HG02973 (cell line): ENCODE measurements around the gene TRIM33.
A peak's percentile ranks its signal among the peaks of the same experiment; 100 is the strongest.
"Not testable (repeated sequence)": the region's sequence is repeated elsewhere in the genome, so short reads cannot be mapped to it uniquely, and the experiment has no call there.

Experiments
- ATAC-seq: cut with Tn5 transposase; IDR thresholded peaks from one replicate; pipeline ENCODE4 v1.9.1; 2021; ENCODE audit warnings: moderate library complexity; ENCODE audit not compliant: unreplicated experiment

The TRIM33 gene

DNA sequence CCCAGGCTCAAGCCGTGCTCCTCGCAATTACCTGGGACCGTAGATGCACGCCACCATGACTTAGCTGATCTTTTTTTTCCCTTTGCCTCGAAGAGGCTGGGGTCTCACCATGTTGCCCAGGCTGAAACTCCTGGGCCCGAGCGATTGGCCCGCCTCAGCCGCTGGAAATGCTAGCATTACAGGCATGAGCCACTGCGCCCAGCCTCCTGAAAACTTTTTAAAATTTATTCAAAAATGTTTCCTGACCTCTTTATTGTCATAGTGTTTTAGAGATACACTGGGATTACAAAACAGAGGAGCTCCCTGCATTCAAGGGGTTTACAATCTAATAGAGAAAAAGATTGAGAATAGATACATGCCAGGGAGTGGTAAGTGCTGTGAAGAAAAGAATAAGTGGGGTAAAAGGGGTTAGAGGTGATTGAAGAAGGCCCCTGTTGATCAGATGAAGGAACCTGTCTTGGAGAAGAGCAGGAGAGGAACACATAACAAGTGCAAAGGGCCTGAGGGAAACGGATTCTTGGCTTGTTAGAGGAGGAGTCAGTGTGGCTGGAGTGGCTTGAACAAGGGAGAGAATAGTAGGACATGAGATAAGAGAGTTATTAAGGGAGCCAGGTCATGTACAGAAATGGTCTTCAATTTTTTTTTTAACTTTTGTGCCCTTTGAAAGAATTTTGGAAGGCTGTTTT lies 1.7 kb upstream of the TRIM33 start:
- ATAC-seq = no peak

DNA sequence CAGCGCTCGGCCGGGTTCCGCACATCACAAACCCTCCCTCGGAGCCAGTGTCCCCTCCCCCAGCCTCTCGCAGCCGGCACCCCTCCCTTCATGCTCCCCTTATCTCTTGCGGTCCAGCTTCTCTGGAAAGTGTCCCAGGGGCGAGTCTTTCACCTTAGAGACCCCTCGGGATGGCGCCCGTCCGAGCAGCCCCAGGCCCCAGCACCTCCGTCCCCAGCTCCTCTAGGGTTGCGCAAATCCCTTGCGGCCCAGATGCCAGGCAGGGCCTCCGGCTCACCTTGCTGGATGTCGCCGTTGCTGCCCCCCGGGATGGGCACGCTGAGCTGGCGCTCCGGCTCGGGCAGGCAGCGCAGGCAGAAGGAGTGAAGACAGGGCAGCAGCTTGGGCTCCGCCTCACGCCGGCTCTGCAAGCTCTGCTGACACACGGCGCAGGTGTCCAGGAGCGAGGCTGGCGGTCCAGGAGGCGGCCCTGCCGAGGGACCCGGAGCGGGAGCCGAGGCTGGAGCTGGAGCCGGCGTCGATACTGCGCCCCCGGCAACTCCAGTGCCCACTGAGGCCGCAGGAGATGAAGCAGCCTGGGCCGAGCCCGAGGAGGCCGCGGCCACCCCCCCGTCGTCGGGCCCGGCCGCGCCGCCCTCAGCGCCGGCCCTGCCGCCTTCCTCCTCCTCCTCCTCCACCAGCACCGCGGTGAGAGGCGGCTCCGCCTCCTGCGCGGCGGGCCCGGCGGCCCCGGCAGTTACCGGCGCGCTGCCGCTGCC lies 550 bp downstream of the TRIM33 start:
- ATAC-seq = peak; percentile 56

- ATAC-seq = no peak
These were observed 1.3 kb downstream of the TRIM33 start for GRCh38 chr1:114509596-114510273.

DNA sequence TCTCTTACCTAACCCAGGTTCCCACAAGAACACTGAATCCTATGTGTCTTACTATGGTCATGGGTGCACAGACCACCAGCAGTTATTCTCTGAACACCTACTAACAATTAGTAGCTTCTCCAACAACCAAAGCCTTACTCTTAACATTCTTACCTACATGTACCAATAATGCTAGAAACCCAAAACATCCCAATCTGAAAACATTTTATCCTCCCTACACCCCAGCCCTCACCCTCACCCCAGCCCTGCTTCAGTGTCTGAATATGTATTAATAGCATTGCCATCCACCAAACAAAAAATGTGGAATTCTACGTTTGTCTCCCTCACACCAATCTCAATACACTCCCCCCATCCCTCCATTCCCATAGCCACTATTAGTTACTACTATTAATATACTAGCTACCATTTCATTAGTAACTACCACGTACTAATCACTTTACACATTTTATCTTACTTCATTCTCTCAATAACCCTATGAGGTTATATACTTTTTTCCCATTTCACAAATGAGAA lies 2.6 kb downstream of the TRIM33 start:
- ATAC-seq = no peak

GRCh38 chr1:114507513-114507912 lies 3.5 kb downstream of the TRIM33 start:
- ATAC-seq = no peak

GRCh38 chr1:114505148-114505561 lies 5.8 kb downstream of the TRIM33 start:
- ATAC-seq = no peak

DNA sequence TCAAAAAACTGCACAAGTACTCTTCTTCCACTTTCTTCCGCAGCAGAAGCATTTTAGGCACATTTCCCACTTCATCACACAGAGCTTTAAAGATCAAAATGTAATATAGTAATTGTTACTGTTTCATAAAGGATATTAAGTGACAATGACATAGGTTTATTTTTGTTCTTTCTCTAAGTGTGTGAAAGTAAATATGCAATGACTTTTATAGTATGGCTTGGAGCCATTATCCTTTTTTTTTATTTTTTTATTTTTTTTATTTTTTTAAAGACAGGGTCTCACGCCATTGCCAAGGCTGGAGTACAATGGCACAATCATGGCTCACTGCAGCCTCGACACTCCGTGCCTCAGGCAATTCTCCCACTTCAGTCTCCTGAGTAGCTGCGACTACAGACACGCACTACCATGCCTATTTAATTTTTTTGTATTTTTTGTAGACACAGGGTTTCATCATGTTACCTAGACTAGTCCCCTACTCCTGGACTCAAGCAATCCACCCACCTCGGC lies 7.0 kb downstream of the TRIM33 start:
- no peak for ATAC-seq

DNA sequence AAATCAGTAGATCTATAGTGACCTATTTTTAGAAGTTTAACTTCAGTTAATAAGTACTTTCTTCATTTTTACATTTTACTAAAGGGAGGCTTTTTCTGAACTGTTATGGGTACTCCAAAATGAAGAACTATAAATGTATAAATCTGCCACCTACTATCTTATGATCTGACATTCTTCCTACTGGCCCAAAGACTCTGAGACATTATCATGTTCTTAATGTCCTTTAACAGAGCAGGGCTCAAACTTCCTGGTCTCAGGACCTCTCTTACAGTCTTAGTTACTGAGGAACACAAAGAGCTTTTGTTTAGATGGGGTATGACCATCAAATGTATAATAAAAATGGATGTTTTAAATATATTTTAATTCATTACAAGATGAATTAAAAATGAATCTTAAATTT lies 8.9 kb downstream of the TRIM33 start:
- ATAC-seq = no peak

DNA sequence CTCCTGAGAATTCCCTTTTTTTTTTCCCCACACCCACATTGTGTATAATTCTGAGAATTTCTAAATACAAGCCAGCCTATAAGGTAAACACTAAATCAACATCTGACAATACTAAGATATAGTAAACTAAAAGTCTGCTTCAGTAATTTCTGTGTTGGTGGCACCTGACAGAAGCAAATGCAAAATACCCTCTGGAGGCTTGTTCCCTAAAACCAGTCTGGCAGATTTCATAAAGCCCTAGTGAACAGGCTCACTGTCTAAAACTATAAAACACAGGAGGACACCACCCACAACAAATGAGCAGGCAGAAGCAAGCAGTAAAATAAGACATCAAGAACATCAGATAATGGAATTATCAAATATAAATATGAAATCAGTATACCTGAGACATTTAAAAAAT lies 11.5 kb downstream of the TRIM33 start:
- ATAC-seq = no peak

DNA sequence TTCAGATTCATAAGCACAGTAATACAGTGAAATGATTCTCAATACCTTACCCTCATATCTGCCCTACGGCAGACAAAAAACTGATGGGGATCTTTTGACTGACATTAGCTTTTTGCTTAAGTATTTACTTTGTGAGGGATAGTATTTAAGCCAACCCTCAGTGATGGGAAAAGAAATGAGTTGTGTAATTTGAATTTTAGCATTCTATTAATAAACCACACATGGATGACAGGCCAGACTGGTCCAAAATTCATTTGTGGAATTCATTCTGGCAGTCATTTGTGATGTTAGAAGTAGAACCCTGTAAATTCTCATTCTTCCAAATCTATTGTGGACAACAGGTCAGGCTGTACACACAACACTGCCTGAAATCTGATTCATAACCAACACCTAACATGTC lies 14.9 kb downstream of the TRIM33 start:
- no peak for ATAC-seq

- ATAC-seq = no peak
These were observed 15.5 kb downstream of the TRIM33 start for GRCh38 chr1:114495486-114495885.

DNA sequence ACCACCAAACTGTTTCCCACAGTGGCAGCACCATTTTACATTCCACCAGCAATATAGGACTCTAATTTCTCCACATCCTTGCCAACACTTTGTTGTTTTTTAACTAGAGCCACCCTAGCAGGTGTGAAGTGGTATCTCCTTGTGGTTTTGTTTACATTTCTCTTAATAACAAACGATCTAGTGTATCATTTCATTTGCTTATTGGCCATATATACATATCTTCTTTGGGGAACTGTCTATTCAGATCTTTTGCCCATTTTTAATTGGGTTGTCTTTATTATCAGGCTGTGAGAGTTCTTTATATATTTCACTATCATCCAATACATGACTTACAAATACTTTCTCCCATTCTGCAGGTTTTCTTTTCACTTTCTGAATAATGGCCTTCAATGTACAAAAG lies 18.0 kb downstream of the TRIM33 start:
- no peak for ATAC-seq

GRCh38 chr1:114490274-114490693 lies 20.7 kb downstream of the TRIM33 start:
- ATAC-seq = no peak

GRCh38 chr1:114488739-114489138 lies 22.3 kb downstream of the TRIM33 start:
- no peak for ATAC-seq

GRCh38 chr1:114485286-114485685 lies 25.7 kb downstream of the TRIM33 start:
- no peak for ATAC-seq

DNA sequence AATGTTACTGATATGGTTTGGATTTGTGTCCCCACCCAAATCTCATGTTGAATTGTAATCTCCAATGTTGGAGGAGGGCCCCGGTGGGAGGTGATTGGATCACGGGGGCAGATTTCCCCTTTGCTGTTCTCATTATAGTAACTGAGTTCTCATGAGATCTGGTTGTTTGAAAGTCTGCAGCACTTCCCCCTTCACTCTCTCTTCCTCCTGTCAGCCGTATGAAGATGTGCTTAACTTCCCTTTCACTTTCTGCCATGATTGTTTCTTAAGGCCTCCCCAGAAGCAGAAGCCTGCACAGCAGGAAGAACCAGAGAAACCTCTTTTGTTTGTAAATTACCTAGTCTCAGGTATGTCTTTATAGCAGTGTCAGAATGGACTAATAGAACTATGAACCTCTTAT lies 28.4 kb downstream of the TRIM33 start:
- peak; percentile 81 for ATAC-seq

GRCh38 chr1:114479636-114480035 lies 31.4 kb downstream of the TRIM33 start:
- ATAC-seq = not testable (repeated sequence)

GRCh38 chr1:114479134-114479533 lies 31.9 kb downstream of the TRIM33 start:
- no peak for ATAC-seq

DNA sequence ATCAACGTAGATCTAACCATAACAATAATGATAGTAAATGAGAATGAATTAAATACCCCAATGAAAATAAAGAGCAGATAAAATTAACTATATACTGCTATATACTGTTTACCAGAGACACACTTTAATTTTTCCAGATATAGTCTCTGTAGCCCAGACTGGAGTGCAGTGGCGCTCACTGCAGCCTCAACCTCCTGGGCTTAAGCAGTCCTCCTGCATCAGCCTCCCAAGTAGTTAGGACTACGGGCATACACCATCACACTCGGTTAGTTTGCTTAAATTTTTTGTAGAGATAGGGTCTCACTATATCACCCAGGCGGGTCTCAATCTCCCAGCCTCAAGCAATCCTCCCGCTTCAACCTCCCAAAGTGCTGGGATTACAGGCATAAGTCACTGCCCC lies 37.2 kb downstream of the TRIM33 start:
- no peak for ATAC-seq

DNA sequence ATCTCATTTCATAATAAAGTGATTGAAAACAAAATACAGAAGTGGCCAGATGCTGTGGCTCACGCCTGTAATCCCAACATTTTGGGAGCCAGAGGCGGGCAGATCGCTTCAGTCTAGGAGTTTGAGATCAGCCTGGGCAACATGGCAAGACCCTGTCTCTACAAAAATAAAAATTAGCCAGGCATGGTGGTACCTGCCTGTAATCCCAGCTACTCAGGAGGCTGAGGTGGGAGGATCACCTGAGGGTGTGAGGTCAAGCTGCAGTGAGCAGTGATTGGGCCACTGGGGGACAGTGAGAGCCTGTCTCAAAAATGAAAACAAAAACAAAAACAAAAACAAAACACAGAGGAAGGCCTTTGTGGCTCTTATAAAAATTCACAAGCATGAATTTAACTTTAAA lies 38.6 kb downstream of the TRIM33 start:
- ATAC-seq = no peak

DNA sequence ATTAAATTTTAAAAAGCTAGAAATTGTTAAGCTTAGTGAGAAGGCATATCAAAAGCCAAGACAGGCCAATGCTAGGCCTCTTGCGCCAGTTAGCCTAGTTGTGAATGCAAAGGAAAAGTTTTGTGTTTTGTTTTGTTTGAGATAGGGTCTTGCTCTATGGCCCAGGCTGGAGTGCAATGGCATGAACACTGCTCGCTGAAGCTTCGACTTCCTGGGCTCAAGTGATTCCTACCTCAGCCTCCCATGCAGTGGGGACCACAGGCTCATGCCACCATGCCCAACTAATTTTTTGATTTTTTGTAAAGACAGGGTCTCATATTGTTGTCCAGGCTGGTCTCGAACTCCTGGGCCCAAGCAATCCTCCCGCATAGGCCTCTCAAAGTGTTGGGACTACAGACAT lies 40.3 kb downstream of the TRIM33 start:
- no peak for ATAC-seq
